A549 (cell line): ENCODE measurements around the gene PIH1D1.

Experiments
- BHLHE40 ChIP-seq: IDR thresholded peaks from 2 replicates; pipeline ENCODE4 v1.6.1; 2012; ENCODE audit warnings: low read depth, low read length, inconsistent platforms
- CBX2 ChIP-seq: fragments of 200-600 bp; sonication (generic); IDR thresholded peaks from 2 replicates; pipeline ENCODE4 v1.6.1; 2016; ENCODE audit warnings: low read depth, mild to moderate bottlenecking, borderline replicate concordance
- CEBPB ChIP-seq, 2 experiments: fragments of >200 bp in 1 of 2; sonication (Bioruptor Twin) in 1 of 2; formaldehyde crosslinking in 1 of 2; IDR thresholded peaks; 2 replicates each; pipeline ENCODE4 v1.6.1; 2012 to 2016
- KDM1A ChIP-seq: fragments of 200-600 bp; sonication (generic); IDR thresholded peaks from 2 replicates; pipeline ENCODE4 v1.6.1; 2016; ENCODE audit warnings: low read depth, mild to moderate bottlenecking
- POLR2A ChIP-seq: IDR thresholded peaks from 2 replicates; pipeline ENCODE4 v1.6.1; 2012; ENCODE audit warnings: mild to moderate bottlenecking, low read length
- RFX5 ChIP-seq: fragments of 450-650 bp; IDR thresholded peaks from 2 replicates; pipeline ENCODE4 v1.7.1; 2014; ENCODE audit warnings: antibody characterized with exemption, mild to moderate bottlenecking, moderate library complexity
- RNF2 ChIP-seq: fragments of 200-600 bp; sonication (generic); IDR thresholded peaks from 2 replicates; pipeline ENCODE4 v1.6.1; 2016; ENCODE audit warnings: low read depth, mild to moderate bottlenecking, antibody characterized with exemption, moderate library complexity, borderline replicate concordance
- ZNF302 ChIP-seq: fragments of 250-450 bp; sonication (Bioruptor Pico); IDR thresholded peaks from 2 replicates; pipeline ENCODE4 v1.9.0; 2021; ENCODE audit warnings: inconsistent platforms, mild to moderate bottlenecking, moderate library complexity
- TF ChIP-seq, protein P1 (sequence below): fragments of >200 bp; sonication (Bioruptor Twin); formaldehyde crosslinking; IDR thresholded peaks from 3 replicates; pipeline ENCODE4 v1.5.1; 2016
- TF ChIP-seq, protein P2 (sequence below): fragments of 150-350 bp; IDR thresholded peaks from 2 replicates; pipeline ENCODE4 v1.6.1; 2014; ENCODE audit warnings: low read depth, mild to moderate bottlenecking, low read length

DNA sequence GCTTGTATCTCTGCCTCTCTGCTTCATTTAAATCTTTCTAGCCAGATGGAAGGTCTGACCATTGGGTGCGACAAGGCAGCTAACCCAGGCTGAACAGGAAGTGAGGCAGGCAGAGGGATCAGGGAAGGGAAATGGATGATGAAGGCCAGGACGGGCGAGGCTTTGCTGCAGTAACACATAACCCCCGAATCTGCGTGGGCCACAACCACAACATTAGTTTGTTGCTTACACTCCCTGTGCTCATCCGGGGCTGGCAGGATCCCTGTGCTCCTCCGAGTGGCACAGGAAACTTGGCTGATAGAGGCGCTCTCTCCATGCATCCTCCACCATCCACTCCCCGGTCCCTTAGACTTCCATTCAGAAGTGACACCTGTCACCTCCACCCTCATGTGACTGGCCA is 21.3 kb upstream of the PIH1D1 start:
- TF ChIP-seq, protein P1, sequence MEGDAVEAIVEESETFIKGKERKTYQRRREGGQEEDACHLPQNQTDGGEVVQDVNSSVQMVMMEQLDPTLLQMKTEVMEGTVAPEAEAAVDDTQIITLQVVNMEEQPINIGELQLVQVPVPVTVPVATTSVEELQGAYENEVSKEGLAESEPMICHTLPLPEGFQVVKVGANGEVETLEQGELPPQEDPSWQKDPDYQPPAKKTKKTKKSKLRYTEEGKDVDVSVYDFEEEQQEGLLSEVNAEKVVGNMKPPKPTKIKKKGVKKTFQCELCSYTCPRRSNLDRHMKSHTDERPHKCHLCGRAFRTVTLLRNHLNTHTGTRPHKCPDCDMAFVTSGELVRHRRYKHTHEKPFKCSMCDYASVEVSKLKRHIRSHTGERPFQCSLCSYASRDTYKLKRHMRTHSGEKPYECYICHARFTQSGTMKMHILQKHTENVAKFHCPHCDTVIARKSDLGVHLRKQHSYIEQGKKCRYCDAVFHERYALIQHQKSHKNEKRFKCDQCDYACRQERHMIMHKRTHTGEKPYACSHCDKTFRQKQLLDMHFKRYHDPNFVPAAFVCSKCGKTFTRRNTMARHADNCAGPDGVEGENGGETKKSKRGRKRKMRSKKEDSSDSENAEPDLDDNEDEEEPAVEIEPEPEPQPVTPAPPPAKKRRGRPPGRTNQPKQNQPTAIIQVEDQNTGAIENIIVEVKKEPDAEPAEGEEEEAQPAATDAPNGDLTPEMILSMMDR, result no peak
- TF ChIP-seq CEBPB (IDR thresholded peaks at IDR 0.05) (no peak), RFX5 (no peak), RNF2 (no peak), POLR2A (0 out of 2 replicates have a peak, but pooled peaks have one; percentile 11), KDM1A (no peak), BHLHE40 (no peak), CBX2 (no peak), ZNF302 (CRISPR knock-in tag) (no peak)
- TF ChIP-seq, protein P2, sequence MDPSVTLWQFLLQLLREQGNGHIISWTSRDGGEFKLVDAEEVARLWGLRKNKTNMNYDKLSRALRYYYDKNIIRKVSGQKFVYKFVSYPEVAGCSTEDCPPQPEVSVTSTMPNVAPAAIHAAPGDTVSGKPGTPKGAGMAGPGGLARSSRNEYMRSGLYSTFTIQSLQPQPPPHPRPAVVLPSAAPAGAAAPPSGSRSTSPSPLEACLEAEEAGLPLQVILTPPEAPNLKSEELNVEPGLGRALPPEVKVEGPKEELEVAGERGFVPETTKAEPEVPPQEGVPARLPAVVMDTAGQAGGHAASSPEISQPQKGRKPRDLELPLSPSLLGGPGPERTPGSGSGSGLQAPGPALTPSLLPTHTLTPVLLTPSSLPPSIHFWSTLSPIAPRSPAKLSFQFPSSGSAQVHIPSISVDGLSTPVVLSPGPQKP, result no peak
